NCI-H748 (cell line): ENCODE results near the gene IL12RB1.
A peak's percentile ranks its signal among the peaks of the same experiment; 100 is the strongest.

Experiments
- DNase-seq: peaks from one replicate; lab custom pipeline; 2025; ENCODE audit not compliant: unreplicated experiment; lab: John Stamatoyannopoulos, UW

The IL12RB1 gene

GRCh38 chr19:18086590-18087138 is at the start of gene IL12RB1:
TSS of gene IL12RB1 (minus strand) at chr19:18086934. CDS start at chr19:18086823, 111 bp downstream.
- no peak for DNase-seq

GRCh38 chr19:18135712-18136584 is 49.2 kb upstream of the IL12RB1 start:
- DNase-seq = no peak

GRCh38 chr19:18131841-18132596 is 45.3 kb upstream of the IL12RB1 start:
- DNase-seq = no peak

GRCh38 chr19:18130523-18131242 is 43.9 kb upstream of the IL12RB1 start:
- no peak for DNase-seq

GRCh38 chr19:18128805-18129204 is 42.1 kb upstream of the IL12RB1 start:
- no peak for DNase-seq

GRCh38 chr19:18128044-18128443 is 41.3 kb upstream of the IL12RB1 start:
- no peak for DNase-seq

- DNase-seq = no peak
Observed at GRCh38 chr19:18126097-18126496, 39.4 kb upstream of the IL12RB1 start.

GRCh38 chr19:18123819-18124218 is 37.1 kb upstream of the IL12RB1 start:
- no peak for DNase-seq

- DNase-seq = no peak
Observed at GRCh38 chr19:18122860-18123795, 36.4 kb upstream of the IL12RB1 start.

- no peak for DNase-seq
Observed at GRCh38 chr19:18122424-18122823, 35.7 kb upstream of the IL12RB1 start.

GRCh38 chr19:18121166-18121565 is 34.4 kb upstream of the IL12RB1 start:
- DNase-seq = no peak

- DNase-seq = no peak
Observed at GRCh38 chr19:18120127-18120526, 33.4 kb upstream of the IL12RB1 start.

- no peak for DNase-seq
Observed at GRCh38 chr19:18119717-18120105, 33.0 kb upstream of the IL12RB1 start.

GRCh38 chr19:18119013-18119716 is 32.4 kb upstream of the IL12RB1 start:
- no peak for DNase-seq

GRCh38 chr19:18118420-18119012 is 31.8 kb upstream of the IL12RB1 start:
- DNase-seq = no peak

GRCh38 chr19:18117692-18118378 is 31.1 kb upstream of the IL12RB1 start:
- DNase-seq = peak; percentile 82

- no peak for DNase-seq
Observed at GRCh38 chr19:18117364-18117691, 30.6 kb upstream of the IL12RB1 start.

- DNase-seq = no peak
Observed at GRCh38 chr19:18114483-18114882, 27.7 kb upstream of the IL12RB1 start.

- DNase-seq = no peak
Observed at GRCh38 chr19:18113827-18114226, 27.1 kb upstream of the IL12RB1 start.
